HG03175 (cell line): ENCODE measurements around the gene LPIN1.
"Not testable (repeated sequence)": the region's sequence is repeated elsewhere in the genome, so short reads cannot be mapped to it uniquely, and the experiment has no call there.

Experiments used
- ATAC-seq: cut with Tn5 transposase; IDR thresholded peaks from one replicate; pipeline ENCODE4 v1.9.1; 2021; ENCODE audit warnings: mild to moderate bottlenecking, moderate library complexity; ENCODE audit not compliant: unreplicated experiment

LPIN1 gene

DNA sequence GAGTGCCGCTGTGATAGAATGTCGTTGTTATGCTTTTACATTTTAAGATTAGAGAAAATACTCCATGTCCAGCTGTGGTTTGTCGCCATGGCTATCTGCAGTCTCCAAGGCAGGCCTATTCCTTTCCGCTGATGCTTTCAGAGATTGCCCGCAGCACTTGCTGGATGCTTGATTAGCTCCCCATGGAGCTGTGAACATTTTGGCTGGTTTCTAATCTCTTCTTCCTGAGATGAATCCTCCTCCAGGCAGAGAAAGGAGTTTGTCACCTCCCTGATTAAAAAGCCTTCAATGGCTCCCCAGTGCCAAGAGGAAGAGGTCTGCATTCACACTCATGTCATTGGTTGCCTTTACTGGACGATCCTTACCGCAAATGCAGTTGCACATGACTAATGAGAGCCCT is 32.6 kb upstream of the LPIN1 start:
- no peak for ATAC-seq

- ATAC-seq: no peak
Measured at GRCh38 chr2:11715987-11716652, 30.3 kb upstream of the LPIN1 start.

GRCh38 chr2:11716689-11717321 is 29.6 kb upstream of the LPIN1 start:
- no peak for ATAC-seq

- no peak for ATAC-seq
Measured at GRCh38 chr2:11717623-11718022, 28.8 kb upstream of the LPIN1 start.

- ATAC-seq: no peak
Measured at GRCh38 chr2:11718606-11719005, 27.8 kb upstream of the LPIN1 start.

DNA sequence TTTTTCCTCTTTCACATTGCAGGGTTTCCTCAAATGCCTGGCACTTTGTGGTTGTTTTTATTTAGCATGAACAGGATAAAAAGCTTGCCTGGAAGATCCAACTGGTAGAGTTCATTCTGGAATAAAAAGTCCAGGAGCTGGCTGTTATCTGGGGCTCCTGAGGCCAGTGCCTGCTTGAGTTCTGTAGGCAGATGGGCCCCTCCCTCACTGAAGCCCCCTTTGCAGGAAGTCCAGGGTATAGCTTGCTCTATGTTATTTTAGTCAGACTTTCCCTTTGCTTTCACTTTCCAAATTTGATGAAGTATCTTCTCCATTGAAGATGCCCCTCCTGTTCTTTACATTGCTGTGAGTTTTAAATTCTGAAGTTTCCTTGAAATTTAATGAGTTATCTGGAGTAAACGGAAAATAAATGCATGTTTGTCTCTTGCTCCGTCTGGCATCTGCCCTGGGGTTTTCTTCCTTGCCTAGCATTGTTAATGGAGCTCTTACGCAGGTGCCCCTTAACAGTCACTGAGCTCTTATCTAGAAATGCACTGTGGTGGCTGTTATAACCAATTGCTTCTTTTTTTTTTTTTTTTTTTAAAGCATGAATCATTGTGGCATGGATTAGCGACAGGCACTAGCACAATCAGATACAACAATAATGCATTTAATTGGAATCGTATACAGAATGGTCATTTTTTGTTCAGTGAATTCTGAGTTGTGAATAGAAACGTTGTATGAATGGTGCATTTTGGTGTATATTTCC is 27.0 kb upstream of the LPIN1 start:
- no peak for ATAC-seq

GRCh38 chr2:11720752-11721151 is 25.7 kb upstream of the LPIN1 start:
- ATAC-seq: no peak

GRCh38 chr2:11722292-11723060 is 24.0 kb upstream of the LPIN1 start:
- no peak for ATAC-seq

DNA sequence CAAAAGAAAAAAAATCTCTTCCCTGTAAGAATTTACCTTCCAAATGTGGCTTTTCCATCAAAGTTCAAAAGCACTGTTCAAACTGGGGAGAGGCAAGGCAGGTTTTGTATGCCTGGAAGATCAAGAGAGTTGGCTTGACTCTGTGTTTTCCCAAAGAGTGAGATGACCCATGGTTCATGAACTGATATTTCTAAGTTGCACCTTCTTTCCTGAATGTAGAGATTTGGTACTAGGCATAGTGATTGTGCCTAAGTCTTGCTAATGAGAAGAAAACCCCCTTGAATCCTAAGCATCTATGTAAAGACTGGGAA is 23.4 kb upstream of the LPIN1 start:
- ATAC-seq: no peak

GRCh38 chr2:11724151-11724550 is 22.3 kb upstream of the LPIN1 start:
- no peak for ATAC-seq

GRCh38 chr2:11726384-11726783 is 20.0 kb upstream of the LPIN1 start:
- ATAC-seq: no peak

GRCh38 chr2:11729362-11730212 is 16.8 kb upstream of the LPIN1 start:
- no peak for ATAC-seq

GRCh38 chr2:11731214-11731984 is 15.0 kb upstream of the LPIN1 start:
- not testable (repeated sequence) for ATAC-seq

DNA sequence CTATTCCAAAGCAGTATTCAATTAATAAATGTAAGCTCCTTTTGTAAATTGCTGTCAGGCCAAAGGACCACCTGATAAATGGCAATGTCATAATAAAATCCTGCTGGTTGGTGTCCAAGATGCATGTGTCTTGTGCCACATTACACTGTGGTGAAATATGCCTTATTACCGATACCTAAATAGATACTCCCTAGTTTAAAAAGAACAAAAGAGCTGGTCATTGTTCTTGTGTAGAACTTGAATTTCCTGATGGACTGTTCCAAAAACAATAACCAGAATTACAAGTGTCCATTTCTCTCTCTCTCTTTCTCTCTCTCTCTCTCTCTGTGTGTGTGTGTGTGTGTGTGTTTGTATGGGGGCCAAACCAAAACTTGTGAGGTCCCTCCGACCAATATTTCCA is 13.8 kb upstream of the LPIN1 start:
- no peak for ATAC-seq

DNA sequence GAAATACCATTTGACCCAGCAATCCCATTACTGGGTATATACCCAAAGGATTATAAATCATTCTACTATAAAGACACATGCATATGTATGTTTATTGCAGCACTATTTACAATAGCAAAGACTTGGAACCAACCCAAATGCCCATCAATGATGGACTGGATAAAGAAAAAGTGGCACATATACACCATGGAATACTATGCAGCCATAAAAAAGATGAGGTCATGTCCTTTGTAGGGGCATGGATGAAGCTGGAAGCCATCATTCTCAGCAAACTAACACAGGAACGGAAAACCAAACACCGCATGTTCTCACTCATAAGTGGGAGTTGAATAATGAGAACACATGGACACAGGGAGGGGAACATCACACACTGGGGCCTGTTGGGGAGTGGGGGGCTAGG is 8.6 kb upstream of the LPIN1 start:
- not testable (repeated sequence) for ATAC-seq

DNA sequence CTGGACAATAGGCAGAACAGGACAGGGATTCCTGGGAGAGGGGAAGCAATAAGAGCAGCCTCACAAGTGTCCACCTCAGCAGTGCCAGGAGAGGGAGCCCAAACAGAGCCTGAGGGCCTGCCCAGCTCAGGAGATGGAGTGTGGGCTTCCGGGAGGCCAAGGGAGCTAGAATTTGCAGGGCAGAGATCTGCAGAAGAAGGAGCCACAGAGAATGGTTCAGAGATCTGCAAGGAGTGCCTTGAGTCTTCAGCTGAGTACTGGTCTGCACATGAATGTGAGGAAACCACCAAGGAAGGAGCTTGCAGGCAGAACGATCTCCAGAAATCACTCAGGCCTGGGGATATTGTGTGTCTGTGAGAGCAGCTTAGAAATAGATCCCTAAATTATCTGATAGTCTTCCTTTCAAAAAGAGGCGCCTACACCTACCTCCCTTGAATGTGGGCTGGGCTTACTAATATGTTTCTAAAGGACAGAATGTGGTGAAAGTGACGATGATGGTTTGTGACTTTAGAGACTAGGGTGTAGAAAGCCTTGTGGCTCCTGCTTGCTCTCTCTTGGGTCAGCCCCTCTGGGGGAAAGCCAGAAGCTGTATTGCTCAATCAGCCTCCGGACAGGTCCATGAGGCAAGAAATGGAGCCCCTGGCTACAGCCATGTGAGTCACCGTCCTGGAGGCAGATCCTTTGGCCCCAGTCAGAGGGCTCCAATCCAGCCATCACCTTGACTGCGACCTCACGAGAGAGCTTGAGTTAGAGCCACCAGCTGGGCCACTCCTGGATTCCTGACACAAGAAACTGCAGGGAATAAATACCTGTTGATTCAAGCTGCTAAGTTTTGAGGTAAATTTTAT is 7.6 kb upstream of the LPIN1 start:
- no peak for ATAC-seq

DNA sequence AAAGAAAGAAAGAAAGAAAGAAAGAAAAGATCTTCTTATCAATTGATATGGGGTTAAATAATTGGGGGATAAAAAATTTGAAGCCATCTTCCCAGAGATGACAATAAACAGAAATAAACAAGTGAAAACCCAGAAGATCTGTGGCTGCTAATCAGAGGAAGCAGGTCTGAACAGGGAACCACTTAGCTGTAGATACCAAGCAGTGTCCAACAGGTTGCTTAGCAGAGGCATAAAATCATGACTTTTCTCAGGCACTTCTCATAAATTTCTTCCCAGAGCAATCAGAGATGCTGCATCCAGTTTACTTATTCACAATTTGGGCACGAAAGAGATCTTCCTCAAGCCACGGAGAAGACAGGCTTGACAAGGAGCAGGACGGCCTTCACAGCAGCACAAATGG is 5.7 kb upstream of the LPIN1 start:
- no peak for ATAC-seq

DNA sequence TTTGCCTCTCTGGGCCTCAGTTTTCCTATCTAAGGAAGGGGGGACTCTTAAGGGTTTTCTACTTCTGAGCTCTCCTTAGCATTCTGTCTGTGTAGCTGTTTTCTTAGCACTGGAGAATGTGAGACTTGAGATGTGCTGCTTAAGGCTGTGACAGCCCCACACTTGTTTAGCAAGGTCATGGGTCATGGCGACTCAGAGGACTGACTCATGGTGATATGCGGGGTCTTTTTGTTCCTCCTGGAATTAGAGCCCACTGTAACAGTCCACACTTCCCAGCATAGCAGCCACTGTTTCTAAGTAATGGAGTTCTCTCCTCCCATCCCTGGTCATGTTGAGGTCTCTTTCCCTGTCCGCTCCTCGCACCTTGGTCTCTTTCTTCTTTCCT is 4.1 kb upstream of the LPIN1 start:
- no peak for ATAC-seq

DNA sequence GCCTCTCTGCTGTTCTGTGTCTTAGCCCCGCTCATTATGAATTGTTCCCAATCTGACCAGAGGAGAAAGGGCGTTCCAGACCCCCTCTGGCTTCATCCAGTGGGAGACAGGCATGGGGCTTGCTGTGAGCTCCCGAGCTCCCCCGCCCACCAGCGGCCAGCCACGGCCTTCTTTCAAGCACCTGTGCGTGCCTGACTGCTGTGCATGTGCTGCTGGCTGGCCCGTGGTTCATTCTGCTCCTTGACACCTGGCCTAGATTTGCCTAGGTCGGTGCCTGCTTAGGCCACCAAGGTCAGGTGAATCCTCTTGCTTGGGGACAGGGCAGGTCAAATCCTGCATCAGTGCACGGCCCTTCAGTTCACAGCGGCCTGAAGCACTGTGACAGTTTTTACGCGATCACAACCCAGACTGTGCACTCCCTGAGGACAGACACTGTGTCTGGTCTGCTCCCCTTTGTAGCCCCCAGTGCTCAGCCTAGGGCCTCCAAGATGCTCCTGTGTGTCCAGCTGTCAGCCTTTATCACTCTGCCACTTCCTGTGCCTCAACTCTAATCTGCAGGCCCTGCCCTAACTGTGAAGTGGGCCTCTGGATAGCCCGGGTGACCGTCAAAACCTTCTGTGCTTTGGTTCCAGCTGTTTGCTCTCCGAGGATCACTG is 3.6 kb upstream of the LPIN1 start:
- no peak for ATAC-seq
